K562 (cell line): Measurements from ENCODE around the gene SLC26A2. TPM values are rescaled to one million over a fixed set of nuclear protein-coding genes. Genes with fewer than 3 reads are reported as not detected.

Source experiments
- ATAC-seq: fragments of 200-7000 bp; cut with Tn5 transposase; 3 replicates; pipeline ENCODE4 v1.9.1; 2020; ENCODE audit warnings: moderate library complexity
- BruUV-seq: library from RNA; stranded (reverse); fragments of 400-500 nt; replicated peaks from 2 replicates; lab custom pipeline; 2021; lab: Mats Ljungman, UMichigan
- CTCF ChIA-PET: fragments of 300-600 bp; formaldehyde crosslinking; extraction: SDS; loops from one replicate; lab custom pipeline; 2021; ENCODE audit warnings: low intra/inter-chr PET ratio; lab: Yijun Ruan, JAX
- POLR2A ChIA-PET: fragments of 300-600, 350-650 bp; sonication (Branson Sonifier 250); formaldehyde crosslinking; extraction: SDS; loops from one replicate; lab custom pipeline; 2021; ENCODE audit warnings: antibody characterized with exemption, inconsistent platforms; lab: Yijun Ruan, JAX
- DNase-seq, 4 experiments: peaks; one replicate each; pipeline versions ENCODE4 v3.0.0 to v3.0.0-alpha.2; 2011 to 2018; ENCODE audit warnings: low spot score in 3 of 4, mixed read lengths in 3 of 4; ENCODE audit errors: extremely low read depth in 1 of 4
- FAIRE-seq: peaks from 2 replicates; lab custom pipeline; 2011; peaks lifted over from hg19 to GRCh38; lab: Jason Lieb, UNC
- H2AFZ ChIP-seq: 2 replicates; pipeline ENCODE4 v1.6.0; 2011; ENCODE audit warnings: low read depth, low read length, control low read depth, inconsistent platforms
- H3K27ac ChIP-seq: fragments of 200-600 bp; 3 replicates; pipeline ENCODE4 v1.8.0; 2011; ENCODE audit warnings: low read depth, mild to moderate bottlenecking, control low read depth, inconsistent platforms, low read length, moderate library complexity, mixed read lengths; ENCODE audit errors: extremely low read depth
- H3K27me3 ChIP-seq, 2 experiments: fragments of 300-600 bp in 1 of 2; 2 replicates in 1 of 2; 3 replicates in 1 of 2; pipeline versions ENCODE4 v1.6.0 to v1.8.0; 2011; ENCODE audit warnings: inconsistent platforms in 2 of 2, low read length in 2 of 2, mild to moderate bottlenecking in 1 of 2, mixed read lengths in 1 of 2, moderate library complexity in 1 of 2; ENCODE audit not compliant: control insufficient read depth in 2 of 2, insufficient read depth in 2 of 2
- H3K36me3 ChIP-seq: fragments of 300-600 bp; 3 replicates; pipeline ENCODE4 v1.8.0; 2011; ENCODE audit warnings: mild to moderate bottlenecking, low read length, inconsistent platforms; ENCODE audit not compliant: control insufficient read depth, insufficient read depth
- H3K4me1 ChIP-seq, 2 experiments: fragments of 200-600 bp in 1 of 2; replicated peaks in 1 of 2; 2 replicates in 1 of 2; 3 replicates in 1 of 2; pipeline versions ENCODE4 v1.5.1 to v1.8.0; 2011; ENCODE audit warnings: inconsistent platforms in 2 of 2, low read length in 2 of 2, mild to moderate bottlenecking in 1 of 2, mixed read lengths in 1 of 2, moderate library complexity in 1 of 2; ENCODE audit not compliant: control insufficient read depth in 2 of 2, insufficient read depth in 2 of 2
- H3K4me2 ChIP-seq: 2 replicates; pipeline ENCODE4 v1.6.1; 2011; ENCODE audit warnings: low read length, control low read depth, inconsistent platforms, mixed read lengths; ENCODE audit not compliant: insufficient read depth
- H3K4me3 ChIP-seq: fragments of 200-600 bp; sonication (generic), shearing (Covaris generic); 2 replicates; pipeline ENCODE4 v1.5.1; 2016; ENCODE audit warnings: control low read depth, inconsistent platforms
- H3K79me2 ChIP-seq: fragments of 200-600 bp; 3 replicates; pipeline ENCODE4 v1.8.0; 2011; ENCODE audit warnings: low read length, inconsistent platforms; ENCODE audit not compliant: control insufficient read depth, insufficient read depth
- H3K9ac ChIP-seq, 2 experiments: 2 replicates each; pipeline versions ENCODE4 v1.6.0 to v1.6.1; 2011; ENCODE audit warnings: low read depth in 2 of 2, low read length in 2 of 2, control low read depth in 1 of 2, inconsistent platforms in 1 of 2, mild to moderate bottlenecking in 1 of 2, mixed read lengths in 1 of 2; ENCODE audit not compliant: insufficient read depth in 1 of 2
- H3K9me1 ChIP-seq: one replicate; pipeline ENCODE4 v1.6.0; 2011; ENCODE audit warnings: inconsistent platforms, mild to moderate bottlenecking, low read length, moderate library complexity; ENCODE audit not compliant: control insufficient read depth, insufficient read depth
- H3K9me3 ChIP-seq: replicated peaks from 2 replicates; pipeline ENCODE4 v1.5.1; 2011; ENCODE audit warnings: low read depth, low read length, inconsistent platforms; ENCODE audit not compliant: control insufficient read depth, insufficient read depth
- H4K20me1 ChIP-seq: replicated peaks from 2 replicates; pipeline ENCODE4 v1.6.1; 2011; ENCODE audit warnings: low read length, inconsistent platforms, mixed read lengths; ENCODE audit not compliant: control insufficient read depth, insufficient read depth
- FOXK2 ChIP-seq, 2 experiments: fragments of 450-650 bp; IDR thresholded peaks in 1 of 2; conservative IDR thresholded peaks in 1 of 2; 2 replicates each; pipeline ENCODE4 v1.6.1; 2016; ENCODE audit warnings: low read depth in 2 of 2, mild to moderate bottlenecking in 1 of 2
- WGBS: fragments of 100-300 bp; shearing (Covaris generic); methylation state at CpG from one replicate; pipeline ENCODE4 v1.1.6; 2016; ENCODE audit warnings: low coverage, mixed read lengths; ENCODE audit not compliant: insufficient coverage; ENCODE audit errors: missing lambda C conversion rate; 5-methylcytosine and 5-hydroxymethylcytosine counted together
- in situ Hi-C: fragments of 300-500 bp; cut with MboI; formaldehyde crosslinking; loops from 4 replicates; pipeline ENCODE4 v1.15.0; 2018; ENCODE audit warnings: inconsistent platforms, mixed read lengths
- intact Hi-C: fragments of 100-400 bp; cut with micrococcal nuclease; formaldehyde crosslinking; loops from 2 replicates; pipeline ENCODE4 v1.14.2; 2022
- polyA plus RNA-seq, 8 experiments: library from polyadenylated mRNA; depleted of rRNA in 4 of 8; stranded (reverse) in 5 of 8; unstranded in 3 of 8; fragments of >200 nt; fragmentation: Nextera tagmentation in 2 of 8; fragmentation: Illumina TruSeq in 1 of 8; extraction: Ambion mirVana in 2 of 8; extraction: Trizol in 1 of 8; gene quantifications; 2 replicates each; pipeline versions ENCODE4 v1.2.1 to v1.2.3, GENCODE V29; 2011 to 2014; ENCODE audit warnings: inconsistent platforms in 1 of 8, missing spikeins in 1 of 8
- total RNA-seq, 7 experiments: library from RNA; depleted of rRNA in 6 of 7; stranded (reverse); fragments of >200 nt in 6 of 7; fragmentation: Illumina TruSeq in 2 of 7; extraction: Trizol in 2 of 7; gene quantifications; 2 replicates each; pipeline versions ENCODE4 v1.2.1 to v1.2.3, GENCODE V29; 2011 to 2021; ENCODE audit warnings: low replicate concordance in 1 of 7
- TF ChIP-seq, protein P1 (sequence below): fragments of 250-450 bp; sonication (Bioruptor Pico); IDR thresholded peaks from 2 replicates; pipeline ENCODE4 v1.9.0; 2021; ENCODE audit warnings: mild to moderate bottlenecking
- TF ChIP-seq, protein P2 (sequence below): IDR thresholded peaks from 2 replicates; pipeline ENCODE4 v1.6.1; 2011; ENCODE audit warnings: borderline replicate concordance, low read depth, mild to moderate bottlenecking, moderate library complexity, low read length; ENCODE audit not compliant: insufficient read depth, poor library complexity, severe bottlenecking

Gene SLC26A2
- total and polyA plus RNA-seq, 9 of the 15 experiments (the other 6 are each of a cell fraction or from before 2014, with no cell fraction given): 1.1 to 6.3 (median 3.6) TPM

- ATAC-seq: no peak
- in situ Hi-C loops (no loop called here), intact Hi-C loops (loop anchor here (10.0 kb wide), 2 partner anchors 95 to 335 kb away; partner anchors contain the start of gene TCOF1)
- ChIA-PET CTCF (no interaction called here), POLR2A (interaction anchor here (0.6 to 1.5 kb wide), 2 partner anchors 9 to 60 kb away, joined by 3 to 5 read pairs; partner anchors contain the start of gene SLC26A2)
- Histone ChIP-seq H3K9ac (no peak overlapping the region), H3K36me3 (peaks cover 100% of the 10 kb centered on the region), H2AFZ (no peak overlapping the region), H3K79me2 (0 out of 3 replicates have a peak, but pooled peaks cover 6% of the 10 kb centered on the region), H3K27ac (no peak overlapping the region), H3K4me3 (no peak overlapping the region), H3K9me3 (no peaks in the 10 kb centered on the region), H4K20me1 (no peaks in the 10 kb centered on the region), H3K4me2 (no peak overlapping the region), H3K9me1 (no peaks in the 10 kb centered on the region), H3K4me1 (peaks cover 2 to 14% of the 10 kb centered on the region in 2 experiments; a peak in 2 of 5 replicates), H3K27me3 (no peaks in the 10 kb centered on the region)
- BruUV-seq: no TSS peak
- TF ChIP-seq, protein P1, sequence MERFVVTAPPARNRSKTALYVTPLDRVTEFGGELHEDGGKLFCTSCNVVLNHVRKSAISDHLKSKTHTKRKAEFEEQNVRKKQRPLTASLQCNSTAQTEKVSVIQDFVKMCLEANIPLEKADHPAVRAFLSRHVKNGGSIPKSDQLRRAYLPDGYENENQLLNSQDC: no peak
- TF ChIP-seq FOXK2 (conservative IDR thresholded peaks at IDR 0.05 in 1 of 2, IDR thresholded peaks at IDR 0.05 in 1 of 2; ENCODE audit: low read depth in 2 of 2): no peak
- TF ChIP-seq, protein P2, sequence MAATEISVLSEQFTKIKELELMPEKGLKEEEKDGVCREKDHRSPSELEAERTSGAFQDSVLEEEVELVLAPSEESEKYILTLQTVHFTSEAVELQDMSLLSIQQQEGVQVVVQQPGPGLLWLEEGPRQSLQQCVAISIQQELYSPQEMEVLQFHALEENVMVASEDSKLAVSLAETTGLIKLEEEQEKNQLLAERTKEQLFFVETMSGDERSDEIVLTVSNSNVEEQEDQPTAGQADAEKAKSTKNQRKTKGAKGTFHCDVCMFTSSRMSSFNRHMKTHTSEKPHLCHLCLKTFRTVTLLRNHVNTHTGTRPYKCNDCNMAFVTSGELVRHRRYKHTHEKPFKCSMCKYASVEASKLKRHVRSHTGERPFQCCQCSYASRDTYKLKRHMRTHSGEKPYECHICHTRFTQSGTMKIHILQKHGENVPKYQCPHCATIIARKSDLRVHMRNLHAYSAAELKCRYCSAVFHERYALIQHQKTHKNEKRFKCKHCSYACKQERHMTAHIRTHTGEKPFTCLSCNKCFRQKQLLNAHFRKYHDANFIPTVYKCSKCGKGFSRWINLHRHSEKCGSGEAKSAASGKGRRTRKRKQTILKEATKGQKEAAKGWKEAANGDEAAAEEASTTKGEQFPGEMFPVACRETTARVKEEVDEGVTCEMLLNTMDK: no peak
- no peak for FAIRE-seq
- WGBS: 100% methylated on average over 1 of the region's 1 CpG
- no peak for DNase-seq
These were observed 59.7 kb downstream of the SLC26A2 start for GRCh38 chr5:150020249-150020648.
